HG03457 (cell line): ENCODE measurements around the gene PRUNE1.

Experiments
- ATAC-seq: cut with Tn5 transposase; IDR thresholded peaks from one replicate; pipeline ENCODE4 v1.9.1; 2021; ENCODE audit warnings: moderate number of reproducible peaks; ENCODE audit not compliant: unreplicated experiment

The PRUNE1 gene

DNA sequence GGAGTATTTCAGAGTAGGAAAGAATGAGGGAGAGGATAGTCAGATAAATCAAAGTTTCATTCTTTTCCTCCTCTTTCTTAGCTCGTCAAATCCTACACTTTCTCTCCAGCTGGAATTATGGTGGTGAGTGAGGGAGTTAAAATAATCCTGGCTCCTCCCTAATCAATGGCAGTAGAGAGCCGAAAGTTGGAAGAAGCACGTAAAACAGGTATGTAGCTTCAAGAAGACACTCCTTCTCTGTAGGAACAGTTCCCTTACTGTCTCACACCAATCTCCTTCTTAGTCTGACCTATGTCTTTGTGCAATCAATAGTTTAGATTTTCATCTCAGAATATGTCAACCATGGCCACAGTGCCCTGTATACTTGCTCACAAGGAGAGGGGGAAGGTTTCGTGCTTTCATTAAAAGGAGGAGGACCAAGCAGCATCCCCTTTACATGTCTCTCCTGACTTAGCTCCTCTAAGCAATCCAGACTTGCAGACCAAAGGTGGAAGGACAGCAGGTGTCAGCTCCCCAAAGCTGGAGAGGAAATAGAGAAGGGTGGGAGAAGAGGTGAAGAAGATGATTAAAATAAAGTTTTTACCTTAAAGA, 2.4 kb upstream of the PRUNE1 start:
- no peak for ATAC-seq

DNA sequence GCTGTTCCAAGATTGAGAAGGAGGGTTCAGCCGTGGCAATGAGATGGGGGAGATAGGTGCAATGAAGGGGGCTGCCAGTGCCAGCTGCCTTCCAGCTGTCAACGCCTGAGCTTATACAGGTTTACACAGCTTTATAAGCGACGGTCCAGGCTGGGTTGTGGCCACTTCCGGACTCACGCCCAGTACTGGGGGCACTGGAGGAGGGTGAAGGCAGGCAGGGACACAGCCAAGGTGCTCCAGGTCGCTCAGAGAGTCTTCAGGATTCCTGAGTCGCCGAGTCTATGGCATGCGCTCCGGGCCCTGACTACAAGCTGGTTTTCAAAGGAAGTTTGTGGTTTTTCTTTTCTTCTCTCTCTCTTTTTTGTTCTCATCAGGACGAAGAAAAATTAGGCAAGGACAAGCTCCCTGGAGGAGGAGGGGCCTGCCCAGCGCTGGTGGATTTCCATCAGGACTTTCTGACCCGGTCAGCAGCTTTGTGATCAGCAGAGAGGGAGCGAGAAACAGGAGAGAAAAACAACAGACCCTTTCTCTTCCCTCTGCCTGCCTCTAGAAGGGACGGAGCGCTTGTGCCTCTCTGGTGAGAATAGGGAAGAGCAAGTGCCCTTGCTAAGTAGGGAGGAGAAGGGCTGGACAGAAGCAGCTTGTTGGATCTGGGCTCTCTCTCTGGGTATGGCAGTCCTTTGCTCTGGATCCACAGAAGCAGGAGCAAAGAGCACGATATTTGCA, 1.8 kb upstream of the PRUNE1 start, which contains the start of gene MINDY1:
Gene MINDY1 (minus strand): TSS at position 576 of the 726 bp plus-strand sequence. CDS start 4,285 bp downstream, outside the sequence.
- ATAC-seq = no peak

DNA sequence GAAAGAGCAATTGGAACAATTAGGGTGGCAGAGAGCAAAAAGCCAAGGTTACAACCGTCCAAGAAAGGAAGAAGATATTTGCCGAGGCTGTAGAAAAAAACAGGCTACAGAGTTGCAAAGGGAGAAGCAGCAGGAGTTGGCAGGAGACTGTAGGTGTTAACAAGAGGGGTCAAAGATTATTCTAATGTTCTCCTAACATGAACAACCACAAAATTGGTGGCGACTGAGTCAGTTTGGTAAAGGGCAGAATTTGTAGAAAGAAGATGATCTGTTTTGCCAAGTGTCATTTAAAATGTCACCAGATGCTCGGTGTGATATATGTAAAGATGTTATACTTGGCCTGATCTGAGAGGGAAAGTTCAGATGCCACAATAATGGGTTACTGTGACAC, 401 bp upstream of the PRUNE1 start:
- ATAC-seq = no peak

DNA sequence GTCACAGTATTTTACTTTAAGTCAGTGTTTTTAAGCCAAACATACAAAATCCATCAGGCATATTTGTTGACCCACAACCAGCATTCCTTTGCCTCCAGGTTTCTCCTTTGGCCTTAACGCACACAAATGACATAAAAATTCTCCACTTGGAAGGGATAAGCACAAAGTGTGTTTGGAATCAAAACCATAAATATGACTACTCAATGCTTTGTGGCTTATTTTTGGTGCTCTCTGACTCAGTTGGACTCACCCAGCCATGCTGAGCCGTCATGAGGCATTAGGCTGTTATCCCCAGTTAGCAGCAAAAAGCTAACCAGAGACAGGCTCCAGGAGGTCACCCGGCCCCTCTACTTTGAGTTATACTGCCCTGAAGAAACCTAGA, 948 bp downstream of the PRUNE1 start:
- no peak for ATAC-seq

DNA sequence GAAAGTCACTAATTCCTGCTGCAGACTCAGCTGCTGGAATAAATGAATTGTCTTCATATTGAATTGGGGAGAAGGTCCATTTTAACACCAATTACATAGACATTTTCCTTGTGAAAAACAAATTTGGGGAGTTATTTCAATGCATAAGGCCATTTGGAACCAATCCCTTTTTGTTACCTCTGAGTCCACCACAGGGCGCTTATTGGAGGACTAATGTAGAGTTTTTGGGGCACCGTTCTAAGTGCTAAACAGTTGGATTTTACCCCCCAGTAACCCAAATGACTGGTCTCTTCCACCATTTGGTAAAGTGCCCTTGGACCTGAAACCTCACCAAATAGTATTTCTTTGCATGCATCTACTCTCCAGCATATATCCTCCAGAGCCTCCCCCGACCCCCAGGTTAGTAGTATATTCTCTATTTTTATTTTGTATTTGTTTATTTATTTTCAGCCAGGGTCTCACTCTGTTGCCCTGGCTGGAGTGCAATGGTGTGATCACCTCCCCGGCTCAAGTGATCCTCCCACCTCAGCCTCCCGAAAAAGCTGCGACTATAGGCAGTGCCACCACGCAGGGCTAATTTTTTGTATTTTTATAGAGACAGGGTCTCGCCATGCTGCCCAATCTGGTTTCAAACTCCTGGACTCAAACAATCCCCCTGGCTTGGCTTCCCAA, 1.6 kb downstream of the PRUNE1 start:
- no peak for ATAC-seq

DNA sequence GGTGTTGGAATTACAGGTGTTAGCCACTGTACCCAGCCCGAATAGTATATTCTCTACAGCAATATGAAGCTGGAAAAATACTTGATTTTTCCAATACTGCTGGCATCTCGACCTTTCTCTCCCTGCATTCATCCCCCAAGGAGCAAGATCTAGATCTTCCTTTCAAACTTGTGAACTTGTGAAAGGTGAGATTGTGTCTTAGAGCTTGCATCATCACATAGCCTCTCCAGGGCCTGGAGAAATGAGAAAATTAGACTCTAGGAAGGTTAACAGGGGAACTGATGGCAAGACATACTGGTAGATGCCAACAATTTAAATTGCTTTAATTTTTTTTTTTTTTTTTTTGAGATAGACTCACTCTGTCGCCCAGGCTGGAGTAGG, 2.1 kb downstream of the PRUNE1 start:
- ATAC-seq = no peak

DNA sequence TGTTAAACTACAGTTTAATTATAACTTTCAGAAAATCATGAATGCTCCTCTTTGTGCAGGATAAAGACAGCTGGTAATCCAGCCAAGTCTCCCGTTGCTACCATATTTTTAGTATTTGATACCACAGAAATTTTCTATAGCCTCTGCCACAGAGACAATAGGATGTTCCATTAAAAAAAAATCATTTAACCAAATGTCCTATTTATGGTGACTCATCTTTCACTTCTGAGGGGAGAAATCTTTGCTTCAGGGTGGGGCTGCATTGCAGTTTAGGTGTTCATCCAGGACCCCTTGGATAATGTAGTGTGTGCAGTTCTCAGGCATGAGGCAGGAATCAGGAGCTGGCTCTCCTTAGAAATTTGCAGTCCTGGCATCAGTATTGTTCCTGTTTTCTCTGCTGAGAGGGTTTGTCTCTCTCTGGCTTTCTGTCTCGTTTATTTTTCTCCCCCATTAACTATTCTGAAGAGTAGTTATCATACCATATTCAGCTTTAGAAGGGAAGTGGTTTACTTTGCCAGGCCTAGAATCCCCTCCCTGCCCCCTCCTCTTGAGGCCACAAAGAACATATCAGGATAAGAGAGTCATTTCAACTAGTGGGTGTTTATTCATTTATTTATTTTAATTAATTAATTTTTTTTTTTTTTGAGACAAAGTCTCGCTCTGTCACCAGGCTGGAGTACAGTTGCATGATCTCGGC, 3.1 kb downstream of the PRUNE1 start:
- no peak for ATAC-seq

DNA sequence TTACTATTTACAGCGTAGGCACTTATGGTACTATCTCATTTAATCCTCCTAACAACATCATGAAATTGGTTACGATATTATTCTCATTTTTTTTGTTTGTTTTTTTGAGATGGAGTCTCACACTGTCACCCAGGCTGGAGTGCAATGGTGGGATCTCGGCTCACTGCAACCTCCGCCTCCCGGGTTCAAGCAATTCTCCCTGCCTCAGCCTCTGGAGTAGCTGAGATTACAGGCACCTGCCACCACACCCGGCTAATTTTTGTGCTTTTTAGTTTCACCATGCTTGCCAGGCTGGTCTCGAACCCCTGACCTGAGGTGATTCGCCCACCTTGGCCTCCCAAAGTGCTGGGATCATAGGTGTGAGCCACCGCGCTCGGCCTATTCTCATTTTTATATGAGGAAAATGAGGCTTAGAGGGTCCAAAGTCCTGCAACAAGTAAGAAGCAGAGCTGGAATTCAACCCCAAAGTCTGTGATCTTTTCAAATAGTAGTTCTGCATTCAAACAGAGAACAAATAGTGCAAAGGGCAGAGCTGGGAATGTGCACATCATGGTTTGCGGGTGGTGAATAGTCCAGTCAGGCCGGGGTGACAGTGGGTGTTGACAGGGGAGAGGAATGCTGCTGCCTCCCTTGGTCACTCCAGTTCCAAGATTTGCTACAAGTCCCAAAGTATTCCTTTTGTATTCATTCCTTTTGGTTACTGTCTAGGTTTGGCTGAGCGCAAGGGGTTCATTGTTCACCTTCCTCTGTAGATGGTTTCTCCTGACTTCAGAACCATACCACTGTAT, 4.6 kb downstream of the PRUNE1 start:
- no peak for ATAC-seq

DNA sequence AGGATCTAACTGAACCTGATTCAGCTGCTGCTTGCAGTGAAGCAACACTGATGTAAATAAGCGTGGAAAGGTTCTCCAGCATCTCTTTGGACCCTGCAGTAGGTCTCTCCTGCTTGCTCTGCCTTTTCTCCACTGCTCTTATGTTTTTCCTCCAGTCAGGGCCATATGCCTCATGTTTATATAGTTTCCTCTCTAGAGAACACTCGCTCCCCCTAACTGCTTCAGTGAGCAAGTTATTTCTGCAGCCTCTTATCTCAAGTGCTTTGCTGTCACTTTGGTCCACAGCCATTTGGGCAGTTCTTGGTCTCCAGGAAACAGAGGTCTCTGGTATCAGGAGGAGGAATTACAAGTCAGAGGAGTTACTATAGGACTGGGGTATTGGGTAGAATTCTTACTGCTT, 5.3 kb downstream of the PRUNE1 start:
- ATAC-seq = no peak

DNA sequence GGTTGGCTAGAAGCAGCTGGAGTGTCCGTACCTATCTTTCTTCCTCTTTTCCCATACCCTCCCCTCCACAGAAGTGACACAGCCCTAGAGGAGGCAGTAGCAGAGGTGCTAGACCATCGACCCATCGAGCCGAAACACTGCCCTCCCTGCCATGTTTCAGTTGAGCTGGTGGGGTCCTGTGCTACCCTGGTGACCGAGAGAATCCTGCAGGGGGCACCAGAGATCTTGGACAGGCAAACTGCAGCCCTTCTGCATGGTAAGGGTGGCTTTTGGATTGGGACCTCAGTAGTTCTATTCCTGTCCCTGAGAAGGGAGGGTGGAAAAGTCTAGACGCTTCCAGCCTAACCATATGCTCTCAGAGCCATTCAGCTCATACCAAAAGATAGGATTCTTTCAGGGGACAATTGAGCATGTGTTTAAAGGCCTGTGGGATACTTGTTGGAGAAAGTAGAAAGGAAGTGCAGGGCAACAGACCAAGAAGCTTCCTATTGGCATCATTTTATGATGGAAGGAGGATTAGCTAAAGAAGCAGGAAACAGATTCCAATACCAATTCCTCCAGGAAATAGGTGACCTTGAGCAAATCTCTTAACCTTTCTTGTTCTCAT, 16.4 kb downstream of the PRUNE1 start:
- no peak for ATAC-seq

DNA sequence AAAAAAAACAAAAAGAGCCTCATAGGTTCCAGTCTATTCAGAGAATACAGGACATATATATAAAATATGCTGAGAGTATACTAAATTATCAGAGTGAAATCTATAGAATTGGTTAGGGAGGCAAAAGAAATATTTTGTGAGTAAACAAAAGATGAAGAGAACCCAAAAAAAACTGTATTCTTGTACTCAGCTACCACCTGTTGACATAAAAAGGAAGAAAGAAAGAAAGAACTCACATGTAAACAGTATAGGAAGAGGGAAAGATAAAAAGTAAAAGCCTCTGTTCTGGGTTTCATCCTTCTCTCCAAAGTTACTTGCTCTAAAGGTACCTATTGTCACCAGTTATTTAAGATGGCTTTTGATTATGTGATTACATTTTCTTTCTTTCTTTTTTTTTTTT, 18.2 kb downstream of the PRUNE1 start:
- no peak for ATAC-seq

DNA sequence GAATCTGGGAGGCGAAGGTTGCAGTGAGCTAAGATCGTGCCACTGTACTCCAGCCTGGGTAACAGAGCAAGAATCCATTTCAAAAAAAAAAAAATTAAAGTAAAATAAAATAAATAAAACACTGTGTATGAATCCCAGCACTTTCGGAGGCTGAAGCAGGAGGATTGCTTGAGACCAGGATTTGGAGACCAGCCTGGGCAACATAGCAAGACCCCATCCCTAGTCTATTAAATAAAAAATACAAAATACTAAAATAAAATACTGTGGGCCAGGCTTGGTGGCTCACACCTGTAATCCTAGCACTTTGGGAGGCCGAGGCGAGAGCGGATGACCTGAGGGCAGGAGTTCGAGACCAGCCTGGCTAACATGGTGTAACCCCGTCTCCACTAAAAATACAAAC, 23.9 kb downstream of the PRUNE1 start:
- ATAC-seq = no peak

DNA sequence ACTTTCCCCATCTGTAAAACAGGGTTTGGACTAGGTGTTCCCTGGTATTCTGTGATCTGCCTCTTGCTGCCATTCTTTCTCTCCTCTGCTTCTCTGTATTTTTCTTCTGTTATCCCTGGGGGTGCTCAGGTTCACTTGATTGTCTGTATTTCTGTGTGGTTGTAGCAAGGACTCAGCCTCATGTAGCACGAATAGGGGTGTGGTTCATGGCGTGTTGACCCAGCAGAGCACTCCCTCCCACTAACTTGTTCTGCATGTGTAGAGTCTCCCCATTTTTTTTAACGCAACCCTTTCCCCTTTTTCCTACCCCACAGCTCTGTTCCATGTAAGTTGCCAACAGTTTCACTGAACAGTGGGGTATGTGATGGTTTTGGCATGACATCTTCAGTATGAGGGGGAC, 26.9 kb downstream of the PRUNE1 start:
- ATAC-seq = no peak

DNA sequence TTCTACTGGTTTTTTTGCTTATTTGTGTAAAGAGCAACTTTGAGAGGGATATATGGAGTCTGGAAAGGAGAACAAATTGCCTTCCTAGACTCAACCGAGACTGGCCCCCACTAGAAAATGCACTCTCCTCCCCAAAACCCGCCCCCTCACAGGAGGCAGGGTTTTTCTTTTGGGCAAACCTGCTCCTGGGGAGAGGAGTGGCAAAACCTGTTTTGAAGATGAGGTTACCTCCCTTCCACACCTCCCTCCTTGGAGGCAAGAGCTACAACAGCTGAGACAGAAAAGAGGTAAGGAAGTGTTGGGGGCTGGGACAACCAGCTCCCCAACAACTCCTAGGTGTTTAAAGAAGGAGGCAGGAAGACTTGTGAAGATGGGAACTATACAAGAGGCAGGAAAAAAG, 28.1 kb downstream of the PRUNE1 start, which contains the start of gene BNIPL:
Gene BNIPL (plus strand): TSS at position 231 of the 400 bp plus-strand sequence. CDS start 140 bp downstream, at position 371.
- ATAC-seq = no peak

DNA sequence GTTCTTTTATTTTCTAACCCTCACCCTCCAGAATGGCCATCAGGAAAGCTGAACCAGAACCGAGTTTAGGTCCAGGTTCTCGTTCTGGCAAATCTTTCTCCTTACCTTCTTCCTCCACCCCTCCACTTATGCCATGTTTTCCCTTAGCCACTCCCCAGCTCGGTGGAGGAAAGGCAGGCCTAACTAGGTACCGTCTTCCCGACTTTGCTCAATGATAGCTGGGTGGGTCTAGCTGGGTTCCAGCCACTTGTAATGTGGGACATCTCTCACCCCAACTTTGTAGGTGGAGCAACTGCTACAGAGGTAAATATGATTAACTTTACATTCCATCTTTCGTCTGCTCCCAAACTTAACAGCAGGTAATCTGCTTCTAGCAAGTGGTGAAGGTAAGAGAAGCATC, 28.8 kb downstream of the PRUNE1 start:
- ATAC-seq = no peak

DNA sequence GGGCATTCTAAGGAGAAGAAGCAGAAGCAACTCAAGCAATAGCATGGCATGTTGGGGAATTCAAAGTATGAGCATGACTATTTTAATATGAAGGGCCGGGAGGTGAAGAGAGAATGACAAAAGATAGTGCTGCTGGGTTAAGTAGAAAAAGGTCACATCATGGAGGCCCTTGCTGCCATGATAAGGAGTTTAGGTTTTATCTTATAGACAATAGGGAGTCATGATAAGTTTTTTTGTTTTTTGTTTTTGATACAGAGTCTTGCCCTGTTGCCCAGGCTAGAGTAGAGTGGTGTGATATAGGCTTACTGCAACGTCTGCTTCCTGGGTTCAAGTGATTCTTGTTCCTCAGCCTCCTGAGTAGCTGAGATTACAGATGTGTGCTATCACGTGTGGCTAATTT, 31.3 kb downstream of the PRUNE1 start:
- ATAC-seq = no peak

DNA sequence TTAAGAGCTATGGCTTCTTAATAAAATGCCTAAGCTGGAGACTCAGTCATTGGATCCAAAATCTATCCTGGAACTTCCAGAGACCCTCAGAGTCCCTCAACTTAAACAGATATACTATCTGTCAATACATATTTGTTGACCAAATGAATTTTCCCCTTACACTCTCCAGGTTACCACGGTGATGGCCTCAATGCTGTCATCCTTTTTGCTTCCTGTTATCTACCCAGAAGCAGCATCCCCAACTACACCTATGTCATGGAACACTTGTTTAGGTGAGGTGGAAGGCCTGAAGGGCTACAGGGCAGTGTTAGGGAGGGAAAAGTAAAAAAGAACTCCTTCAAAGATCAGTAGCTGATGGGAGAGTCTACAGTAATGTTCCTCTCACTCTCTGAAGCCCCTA, 34.9 kb downstream of the PRUNE1 start:
- no peak for ATAC-seq

DNA sequence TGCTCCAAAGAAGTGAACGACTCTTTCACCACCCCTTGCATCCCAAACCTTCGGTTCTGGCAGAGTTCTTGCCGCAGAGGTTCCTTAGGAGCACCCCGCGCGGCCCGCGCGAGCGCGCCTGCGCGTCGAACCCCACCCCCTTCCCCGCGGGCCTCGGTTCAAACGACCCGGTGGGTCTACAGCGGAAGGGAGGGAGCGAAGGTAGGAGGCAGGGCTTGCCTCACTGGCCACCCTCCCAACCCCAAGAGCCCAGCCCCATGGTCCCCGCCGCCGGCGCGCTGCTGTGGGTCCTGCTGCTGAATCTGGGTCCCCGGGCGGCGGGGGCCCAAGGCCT, 39.3 kb downstream of the PRUNE1 start, which contains the start of gene C1orf56:
Gene C1orf56 (plus strand): TSS at position 161 of the 334 bp plus-strand sequence. CDS start 97 bp downstream, at position 258.
- ATAC-seq = no peak

DNA sequence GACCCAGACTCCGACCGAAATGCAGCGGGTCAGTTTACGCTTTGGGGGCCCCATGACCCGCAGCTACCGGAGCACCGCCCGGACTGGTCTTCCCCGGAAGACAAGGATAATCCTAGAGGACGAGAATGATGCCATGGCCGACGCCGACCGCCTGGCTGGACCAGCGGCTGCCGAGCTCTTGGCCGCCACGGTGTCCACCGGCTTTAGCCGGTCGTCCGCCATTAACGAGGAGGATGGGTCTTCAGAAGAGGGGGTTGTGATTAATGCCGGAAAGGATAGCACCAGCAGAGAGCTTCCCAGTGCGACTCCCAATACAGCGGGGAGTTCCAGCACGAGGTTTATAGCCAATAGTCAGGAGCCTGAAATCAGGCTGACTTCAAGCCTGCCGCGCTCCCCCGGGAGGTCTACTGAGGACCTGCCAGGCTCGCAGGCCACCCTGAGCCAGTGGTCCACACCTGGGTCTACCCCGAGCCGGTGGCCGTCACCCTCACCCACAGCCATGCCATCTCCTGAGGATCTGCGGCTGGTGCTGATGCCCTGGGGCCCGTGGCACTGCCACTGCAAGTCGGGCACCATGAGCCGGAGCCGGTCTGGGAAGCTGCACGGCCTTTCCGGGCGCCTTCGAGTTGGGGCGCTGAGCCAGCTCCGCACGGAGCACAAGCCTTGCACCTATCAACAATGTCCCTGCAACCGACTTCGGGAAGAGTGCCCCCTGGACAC, 39.8 kb downstream of the PRUNE1 start:
- peak; percentile 42 for ATAC-seq

DNA sequence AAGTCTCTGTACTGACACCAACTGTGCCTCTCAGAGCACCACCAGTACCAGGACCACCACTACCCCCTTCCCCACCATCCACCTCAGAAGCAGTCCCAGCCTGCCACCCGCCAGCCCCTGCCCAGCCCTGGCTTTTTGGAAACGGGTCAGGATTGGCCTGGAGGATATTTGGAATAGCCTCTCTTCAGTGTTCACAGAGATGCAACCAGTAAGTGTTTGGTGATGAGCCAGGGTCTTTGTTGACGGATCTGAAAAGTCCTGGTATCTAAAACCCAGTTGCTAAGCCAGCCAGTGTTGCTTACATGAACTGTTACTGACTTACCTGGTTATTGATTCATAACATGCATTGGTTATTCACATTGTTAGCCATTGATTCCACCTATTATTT, 40.4 kb downstream of the PRUNE1 start:
- ATAC-seq = no peak
